Neuronal stem cell (in vitro differentiated cells): Measurements from ENCODE around the gene ATOH8.

ENCODE experiments used
- DNase-seq: peaks from one replicate; pipeline ENCODE4 v3.0.0-alpha.2; 2013; ENCODE audit warnings: low spot score
- H2AFZ ChIP-seq: one replicate; pipeline ENCODE4 v1.6.1; 2013; ENCODE audit warnings: mild to moderate bottlenecking, low read length, inconsistent platforms
- H2AK5ac ChIP-seq: 2 replicates; pipeline ENCODE4 v1.6.1; 2013; ENCODE audit warnings: low read depth, mild to moderate bottlenecking, inconsistent platforms, low read length, moderate library complexity, mixed read lengths
- H2BK120ac ChIP-seq: 2 replicates; pipeline ENCODE4 v1.6.1; 2013; ENCODE audit warnings: low read depth, mild to moderate bottlenecking, inconsistent platforms, low read length, moderate library complexity, mixed read lengths
- H2BK12ac ChIP-seq: one replicate; pipeline ENCODE4 v1.6.1; 2013; ENCODE audit warnings: low read length, inconsistent platforms
- H2BK15ac ChIP-seq: 2 replicates; pipeline ENCODE4 v1.6.1; 2013; ENCODE audit warnings: mild to moderate bottlenecking, low read length, inconsistent platforms, mixed read lengths
- H2BK5ac ChIP-seq: one replicate; pipeline ENCODE4 v1.6.1; 2013; ENCODE audit warnings: inconsistent platforms, mild to moderate bottlenecking, low read length, moderate library complexity
- H3K14ac ChIP-seq: one replicate; pipeline ENCODE4 v1.6.1; 2013; ENCODE audit warnings: low read length, inconsistent platforms
- H3K18ac ChIP-seq: 2 replicates; pipeline ENCODE4 v1.6.1; 2013; ENCODE audit warnings: low read length, inconsistent platforms
- H3K23ac ChIP-seq: 2 replicates; pipeline ENCODE4 v1.6.1; 2013; ENCODE audit warnings: low read depth, mild to moderate bottlenecking, mixed read lengths, low read length, inconsistent platforms; ENCODE audit not compliant: poor library complexity
- H3K27ac ChIP-seq: replicated peaks from 3 replicates; pipeline ENCODE4 v1.5.1; 2013; ENCODE audit warnings: low read length, inconsistent platforms
- H3K27me3 ChIP-seq, 3 experiments: 2 replicates each; pipeline ENCODE4 v1.6.1; 2013; ENCODE audit warnings: low read length in 3 of 3, mild to moderate bottlenecking in 2 of 3, inconsistent platforms in 1 of 3, low read depth in 1 of 3, mixed read lengths in 1 of 3, moderate library complexity in 1 of 3; ENCODE audit not compliant: control insufficient read depth in 3 of 3, insufficient read depth in 3 of 3
- H3K36me3 ChIP-seq, 2 donors: replicated peaks in 1 of 2; 2 replicates each; pipeline ENCODE4 v1.6.1; 2013; ENCODE audit warnings: low read length in 2 of 2; ENCODE audit not compliant: control insufficient read depth in 2 of 2, insufficient read depth in 2 of 2
- H3K4ac ChIP-seq: 2 replicates; pipeline ENCODE4 v1.6.1; 2013; ENCODE audit warnings: inconsistent platforms, mild to moderate bottlenecking, low read length, moderate library complexity
- H3K4me1 ChIP-seq, 2 donors: 1 replicate in 1 of 2; 2 replicates in 1 of 2; pipeline ENCODE4 v1.6.1; 2013; ENCODE audit warnings: low read length in 2 of 2, low read depth in 1 of 2; ENCODE audit not compliant: control insufficient read depth in 2 of 2, insufficient read depth in 1 of 2
- H3K4me2 ChIP-seq: one replicate; pipeline ENCODE4 v1.6.1; 2013; ENCODE audit warnings: mild to moderate bottlenecking, low read length, inconsistent platforms; ENCODE audit not compliant: insufficient read depth, poor library complexity, severe bottlenecking
- H3K4me3 ChIP-seq, 2 donors: 2 replicates each; pipeline ENCODE4 v1.5.1; 2013; ENCODE audit warnings: low read length in 2 of 2, mild to moderate bottlenecking in 2 of 2, inconsistent platforms in 1 of 2, moderate library complexity in 1 of 2
- H3K79me1 ChIP-seq: one replicate; pipeline ENCODE4 v1.6.1; 2013; ENCODE audit warnings: low read depth, mild to moderate bottlenecking, inconsistent platforms, low read length, moderate library complexity
- H3K9ac ChIP-seq: one replicate; pipeline ENCODE4 v1.6.1; 2013; ENCODE audit warnings: mild to moderate bottlenecking, low read depth, low read length, inconsistent platforms; ENCODE audit not compliant: poor library complexity
- H3K9me3 ChIP-seq, 2 donors: replicated peaks in 1 of 2; 2 replicates each; pipeline versions ENCODE3 to v1.6.1; 2013; ENCODE audit warnings: low read length in 2 of 2, mild to moderate bottlenecking in 2 of 2, inconsistent platforms in 1 of 2, low read depth in 1 of 2, mixed read lengths in 1 of 2, moderate library complexity in 1 of 2; ENCODE audit not compliant: control insufficient read depth in 2 of 2, insufficient read depth in 1 of 2
- H4K8ac ChIP-seq: one replicate; pipeline ENCODE4 v1.6.1; 2013; ENCODE audit warnings: low read depth, mild to moderate bottlenecking, inconsistent platforms, low read length, moderate library complexity
- H4K91ac ChIP-seq: one replicate; pipeline ENCODE4 v1.6.1; 2013; ENCODE audit warnings: low read length, low read depth, mild to moderate bottlenecking, inconsistent platforms; ENCODE audit not compliant: poor library complexity
- whole genome bisulfite sequencing, 2 donors: extraction: QIAGEN DNeasy Blood & Tissue Kit; methylation state at CpG; one replicate each; pipeline ENCODE4 v1.1.7; 2013; ENCODE audit warnings: missing lambda C conversion rate in 2 of 2, mixed read lengths in 1 of 2; ENCODE audit not compliant: insufficient read length in 2 of 2, insufficient replicate concordance in 1 of 2; ENCODE audit errors: extremely low coverage in 2 of 2; 5-methylcytosine and 5-hydroxymethylcytosine counted together

The ATOH8 gene

GRCh38 chr2:85811180-85812093 lies 57.6 kb downstream of the ATOH8 start:
- H3K4me2 ChIP-seq, result no peak overlapping the region
- no CpG with 5 or more reads among the region's 41 CpGs for WGBS, 2 donors
- H2BK5ac ChIP-seq, result no peak overlapping the region
- no peak overlapping the region for H4K91ac ChIP-seq
- no peak overlapping the region for H2AK5ac ChIP-seq
- H3K27me3 ChIP-seq, result no peaks in the 10 kb centered on the region
- H3K18ac ChIP-seq, result no peak overlapping the region
- H3K79me1 ChIP-seq, result no peaks in the 10 kb centered on the region
- H3K4ac ChIP-seq, result no peak overlapping the region
- H2BK15ac ChIP-seq, result peak overlapping the region; percentile 59
- H3K23ac ChIP-seq, result no peak overlapping the region
- H2AFZ ChIP-seq, result peak overlapping the region; percentile 10
- no peaks in the 10 kb centered on the region for H3K36me3 ChIP-seq
- H3K14ac ChIP-seq, result no peak overlapping the region
- no peak overlapping the region for H2BK12ac ChIP-seq
- no peak overlapping the region for H3K9ac ChIP-seq
- no peaks in the 10 kb centered on the region for H3K9me3 ChIP-seq
- H3K4me3 ChIP-seq, result no peak overlapping the region
- H2BK120ac ChIP-seq, result no peak overlapping the region
- no peak overlapping the region for H3K27ac ChIP-seq
- no peak for DNase-seq
- peaks cover 0 to 3% of the 10 kb centered on the region in 2 donors for H3K4me1 ChIP-seq
- H4K8ac ChIP-seq, result no peak overlapping the region

- Histone ChIP-seq H3K9ac (no peak overlapping the region), H3K4me1 (peaks cover 0 to 3% of the 10 kb centered on the region in 2 donors), H2AK5ac (peak overlapping the region; percentile 86), H3K36me3 (no peaks in the 10 kb centered on the region), H3K4ac (peak overlapping the region; percentile 67), H2BK12ac (no peak overlapping the region), H4K8ac (no peak overlapping the region), H3K9me3 (no peaks in the 10 kb centered on the region), H3K14ac (no peak overlapping the region), H3K27ac (no peak overlapping the region), H3K23ac (no peak overlapping the region), H2BK5ac (no peak overlapping the region), H3K4me3 (no peak overlapping the region), H3K4me2 (no peak overlapping the region), H4K91ac (no peak overlapping the region), H2AFZ (no peak overlapping the region), H3K79me1 (no peaks in the 10 kb centered on the region), H2BK120ac (no peak overlapping the region), H3K18ac (peak overlapping the region; percentile 36), H2BK15ac (no peak overlapping the region), H3K27me3 (no peaks in the 10 kb centered on the region)
- no CpG with 5 or more reads among the region's 10 CpGs for WGBS, 2 donors
- DNase-seq, result no peak
Measured at GRCh38 chr2:85812094-85812735, 58.4 kb downstream of the ATOH8 start.

DNA sequence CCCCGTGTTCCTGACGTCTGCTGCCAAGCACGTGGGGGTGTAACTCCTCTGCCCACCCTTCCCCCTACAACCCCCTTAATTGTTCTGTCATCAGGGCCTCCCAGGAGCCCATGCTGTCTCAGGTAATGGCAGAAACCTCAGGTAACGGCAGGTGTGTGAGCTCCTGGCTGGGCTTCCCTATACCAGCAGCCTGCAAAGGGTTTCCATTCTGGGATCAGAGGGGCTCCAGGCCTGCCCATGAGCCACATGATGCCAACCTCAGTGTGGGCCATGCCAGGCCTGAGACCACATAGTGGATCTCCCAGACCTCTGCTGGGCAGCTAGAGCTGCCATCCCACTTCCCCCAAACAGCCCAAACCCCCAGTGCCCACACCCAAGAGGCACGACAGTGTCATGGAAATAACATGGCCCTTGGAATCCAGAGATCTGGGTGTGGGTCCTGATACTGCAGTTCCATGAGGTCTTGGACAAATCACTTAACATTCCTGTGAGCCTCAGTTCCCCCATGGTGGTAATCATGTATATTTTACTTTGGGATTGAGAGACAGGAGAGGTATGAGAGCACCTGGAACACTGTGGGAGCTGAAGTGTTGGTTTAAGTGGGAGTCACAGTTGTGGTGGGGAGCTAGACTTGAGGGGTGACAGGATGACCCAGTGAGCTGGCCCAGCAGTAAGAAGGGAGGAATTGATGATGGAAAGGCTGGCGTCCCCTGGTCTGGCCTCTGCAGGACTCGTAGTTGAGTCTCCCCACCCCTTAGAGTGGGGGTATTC lies 59.6 kb downstream of the ATOH8 start:
- no peak for DNase-seq
- Histone ChIP-seq H2BK12ac (no peak overlapping the region), H4K8ac (no peak overlapping the region)

More for the DNA sequence above, 59.6 kb downstream of the ATOH8 start:
- no peak overlapping the region for H3K27ac ChIP-seq
- no peak overlapping the region for H3K4me3 ChIP-seq
- H3K23ac ChIP-seq, result no peak overlapping the region
- H3K79me1 ChIP-seq, result no peaks in the 10 kb centered on the region
- H2BK120ac ChIP-seq, result no peak overlapping the region
- H2AFZ ChIP-seq, result no peak overlapping the region
- H3K9ac ChIP-seq, result peak overlapping the region; percentile 33
- no peaks in the 10 kb centered on the region for H3K27me3 ChIP-seq
- peaks cover 0 to 3% of the 10 kb centered on the region in 2 donors for H3K4me1 ChIP-seq
- no peaks in the 10 kb centered on the region for H3K36me3 ChIP-seq
- H2AK5ac ChIP-seq, result peak overlapping the region; percentile 66
- no peak overlapping the region for H4K91ac ChIP-seq
- no peak overlapping the region for H3K4ac ChIP-seq
- H3K18ac ChIP-seq, result peak overlapping the region; percentile 68
- no peak overlapping the region for H2BK15ac ChIP-seq
- H3K4me2 ChIP-seq, result no peak overlapping the region
- H2BK5ac ChIP-seq, result no peak overlapping the region
- H3K14ac ChIP-seq, result no peak overlapping the region
- no peaks in the 10 kb centered on the region for H3K9me3 ChIP-seq
- WGBS, 2 donors, result no CpG with 5 or more reads among the region's 7 CpGs
